B cell (primary cell): Measurements from ENCODE around the gene PDPN.

ENCODE experiments used
- CTCF ChIP-seq: fragments of 200-600 bp; IDR thresholded peaks from one replicate; pipeline ENCODE4 v1.8.0; 2022; ENCODE audit warnings: antibody characterized with exemption, mild to moderate bottlenecking
- EZH2 ChIP-seq: IDR thresholded peaks from 2 replicates; pipeline ENCODE4 v1.6.1; 2012; ENCODE audit warnings: borderline replicate concordance, low read depth, mild to moderate bottlenecking, moderate library complexity, low read length; ENCODE audit not compliant: insufficient read depth, poor library complexity, severe bottlenecking

GRCh38 chr1:13538832-13539231 lies 44.8 kb upstream of the PDPN start:
- TF ChIP-seq CTCF = no peak
- TF ChIP-seq EZH2 = no peak
